OCI-LY1 (cell line): ENCODE measurements around the gene VAV2.

ENCODE experiments used
- H2AFZ ChIP-seq: fragments of 200-600 bp; sonication (generic), shearing (Covaris generic); 2 replicates; pipeline ENCODE4 v1.6.0; 2014; ENCODE audit warnings: antibody characterized with exemption, mild to moderate bottlenecking, low read length
- H3F3A ChIP-seq: fragments of 200-600 bp; sonication (generic), shearing (Covaris generic); 2 replicates; pipeline ENCODE4 v1.6.0; 2014; ENCODE audit warnings: mild to moderate bottlenecking, antibody characterized with exemption, low read length, moderate library complexity; ENCODE audit not compliant: insufficient read depth
- H3K27ac ChIP-seq: fragments of 200-600 bp; sonication (generic); 2 replicates; pipeline ENCODE4 v1.5.1; 2014; ENCODE audit warnings: low read length, mixed run types, mild to moderate bottlenecking, low read depth; ENCODE audit not compliant: poor library complexity, severe bottlenecking
- H3K27me3 ChIP-seq: fragments of 200-600 bp; sonication (generic); 2 replicates; pipeline ENCODE4 v1.6.0; 2014; ENCODE audit warnings: antibody characterized with exemption, mild to moderate bottlenecking, low read length, moderate library complexity; ENCODE audit not compliant: insufficient read depth
- H3K36me3 ChIP-seq: fragments of 200-600 bp; sonication (generic); 2 replicates; pipeline ENCODE4 v1.6.1; 2014; ENCODE audit warnings: mild to moderate bottlenecking, antibody characterized with exemption, low read length, moderate library complexity, mixed read lengths; ENCODE audit not compliant: insufficient read depth
- H3K4me1 ChIP-seq: fragments of 200-600 bp; sonication (generic); 2 replicates; pipeline ENCODE4 v1.5.1; 2014; ENCODE audit warnings: mild to moderate bottlenecking, low read length, moderate library complexity; ENCODE audit not compliant: insufficient read depth, severe bottlenecking
- H3K4me2 ChIP-seq: fragments of 200-600 bp; sonication (generic), shearing (Covaris generic); 2 replicates; pipeline ENCODE4 v1.6.1; 2014; ENCODE audit warnings: low read length
- H3K4me3 ChIP-seq: fragments of 200-600 bp; sonication (generic); 2 replicates; pipeline ENCODE4 v1.5.1; 2014; ENCODE audit warnings: low read length, low read depth, mild to moderate bottlenecking, mixed read lengths; ENCODE audit not compliant: poor library complexity, severe bottlenecking
- H3K79me2 ChIP-seq: fragments of 200-600 bp; shearing (Covaris generic); 2 replicates; pipeline ENCODE4 v1.6.1; 2016; ENCODE audit warnings: mixed run types, low read length, mixed read lengths; ENCODE audit not compliant: insufficient read depth
- H3K9ac ChIP-seq: fragments of 200-600 bp; sonication (generic), shearing (Covaris generic); 2 replicates; pipeline ENCODE4 v1.6.1; 2014; ENCODE audit warnings: mild to moderate bottlenecking, low read length, mixed read lengths
- H3K9me2 ChIP-seq: fragments of 200-600 bp; sonication (generic), shearing (Covaris generic); 2 replicates; pipeline ENCODE4 v1.6.1; 2014; ENCODE audit warnings: low read depth, mild to moderate bottlenecking, low read length, mixed read lengths
- H3K9me3 ChIP-seq: fragments of 200-600 bp; shearing (Covaris generic); 2 replicates; pipeline ENCODE4 v1.6.1; 2014; ENCODE audit warnings: low read length, mixed read lengths
- H4K20me1 ChIP-seq: fragments of 200-600 bp; sonication (generic), shearing (Covaris generic); 2 replicates; pipeline ENCODE4 v1.6.0; 2016; ENCODE audit warnings: mild to moderate bottlenecking, low read length; ENCODE audit not compliant: insufficient read depth
- CTCF ChIP-seq: fragments of 200-600 bp; sonication (generic), shearing (Covaris generic); IDR thresholded peaks from 2 replicates; pipeline ENCODE4 v1.5.1; 2017; ENCODE audit warnings: mild to moderate bottlenecking, antibody characterized with exemption, low read length, moderate library complexity, mixed read lengths
- EZH2 ChIP-seq: fragments of 200-600 bp; sonication (generic), shearing (Covaris generic); IDR thresholded peaks from 2 replicates; pipeline ENCODE4 v1.8.0; 2017; ENCODE audit warnings: borderline replicate concordance, mixed run types, mild to moderate bottlenecking, antibody characterized with exemption, low read length, moderate library complexity, mixed read lengths

VAV2 gene

GRCh38 chr9:133792721-133793470 is 199.2 kb downstream of the VAV2 start:
- Histone ChIP-seq H3K79me2 (no peaks in the 10 kb centered on the region), H3K27me3 (no peaks in the 10 kb centered on the region), H3K9ac (no peak overlapping the region), H2AFZ (no peak overlapping the region), H3K4me2 (no peak overlapping the region), H3K9me2 (no peaks in the 10 kb centered on the region), H3K4me1 (no peaks in the 10 kb centered on the region), H3K27ac (no peak overlapping the region), H3K9me3 (no peaks in the 10 kb centered on the region), H3K36me3 (no peaks in the 10 kb centered on the region), H4K20me1 (no peaks in the 10 kb centered on the region), H3F3A (no peaks in the 10 kb centered on the region), H3K4me3 (no peak overlapping the region)
- peak; percentile 60 for TF ChIP-seq CTCF
- no peak for TF ChIP-seq EZH2

- no peak overlapping the region for H3K27ac ChIP-seq
- TF ChIP-seq CTCF (no peak), EZH2 (no peak)
- no peaks in the 10 kb centered on the region for H3F3A ChIP-seq
- no peaks in the 10 kb centered on the region for H3K36me3 ChIP-seq
- H2AFZ ChIP-seq, result no peak overlapping the region
- no peaks in the 10 kb centered on the region for H3K4me1 ChIP-seq
- H4K20me1 ChIP-seq, result no peaks in the 10 kb centered on the region
- no peaks in the 10 kb centered on the region for H3K27me3 ChIP-seq
- no peak overlapping the region for H3K4me3 ChIP-seq
- H3K9ac ChIP-seq, result no peak overlapping the region
- no peaks in the 10 kb centered on the region for H3K9me2 ChIP-seq
- H3K4me2 ChIP-seq, result no peak overlapping the region
- H3K79me2 ChIP-seq, result no peaks in the 10 kb centered on the region
- no peaks in the 10 kb centered on the region for H3K9me3 ChIP-seq
Measured at GRCh38 chr9:133791735-133792649, 200.1 kb downstream of the VAV2 start.

- Histone ChIP-seq H2AFZ (no peak overlapping the region), H3K79me2 (no peaks in the 10 kb centered on the region), H3K27ac (no peak overlapping the region), H3K9ac (no peak overlapping the region), H3K27me3 (no peaks in the 10 kb centered on the region), H3K36me3 (no peaks in the 10 kb centered on the region), H4K20me1 (no peaks in the 10 kb centered on the region), H3K4me1 (no peaks in the 10 kb centered on the region), H3K4me2 (no peak overlapping the region), H3K4me3 (no peak overlapping the region), H3K9me2 (no peaks in the 10 kb centered on the region), H3K9me3 (no peaks in the 10 kb centered on the region), H3F3A (no peaks in the 10 kb centered on the region)
- TF ChIP-seq CTCF (no peak), EZH2 (no peak)
Measured at GRCh38 chr9:133791069-133791468, 201.1 kb downstream of the VAV2 start.
